Measurements from ENCODE around the gene TMX4.

TMX4 gene, protein sequence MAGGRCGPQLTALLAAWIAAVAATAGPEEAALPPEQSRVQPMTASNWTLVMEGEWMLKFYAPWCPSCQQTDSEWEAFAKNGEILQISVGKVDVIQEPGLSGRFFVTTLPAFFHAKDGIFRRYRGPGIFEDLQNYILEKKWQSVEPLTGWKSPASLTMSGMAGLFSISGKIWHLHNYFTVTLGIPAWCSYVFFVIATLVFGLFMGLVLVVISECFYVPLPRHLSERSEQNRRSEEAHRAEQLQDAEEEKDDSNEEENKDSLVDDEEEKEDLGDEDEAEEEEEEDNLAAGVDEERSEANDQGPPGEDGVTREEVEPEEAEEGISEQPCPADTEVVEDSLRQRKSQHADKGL

DNA sequence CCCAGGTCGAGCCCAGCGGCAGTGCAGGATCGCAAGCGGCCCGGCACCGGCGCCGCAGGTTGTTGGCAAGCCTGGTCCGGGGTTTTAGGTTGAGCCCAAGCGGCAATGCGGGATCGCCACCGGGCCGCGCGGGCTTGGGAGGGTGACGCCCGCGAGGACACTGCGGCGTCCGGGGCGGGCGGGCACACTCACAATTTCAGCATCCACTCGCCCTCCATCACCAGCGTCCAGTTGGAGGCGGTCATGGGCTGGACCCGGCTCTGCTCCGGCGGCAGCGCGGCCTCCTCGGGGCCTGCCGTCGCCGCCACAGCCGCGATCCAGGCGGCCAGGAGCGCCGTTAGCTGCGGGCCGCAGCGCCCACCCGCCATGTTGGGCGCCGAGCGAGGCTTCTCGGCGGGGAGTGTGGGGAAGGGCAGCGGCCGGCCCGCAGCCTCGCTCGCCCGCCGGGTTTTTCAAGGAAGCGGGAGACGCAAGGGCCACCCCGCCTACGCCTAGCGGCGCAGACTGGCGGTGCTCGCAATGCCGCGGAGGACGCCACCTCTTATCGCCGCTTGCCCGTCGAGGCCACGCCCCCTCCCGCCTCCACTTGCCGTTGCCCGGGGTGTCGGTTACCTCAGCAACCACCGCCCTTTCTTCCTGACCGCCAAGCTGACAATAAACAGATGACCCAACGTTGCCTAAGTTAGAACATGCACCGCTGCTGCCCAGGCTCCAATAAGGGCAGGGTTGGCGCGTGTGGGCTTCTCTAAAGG is at the start of gene TMX4:
TSS of gene TMX4 (minus strand) at position 516 of the 752 bp plus-strand sequence. CDS start at position 368, 148 bp downstream.
- peak within 1 kb of the TSS; percentile 76 for H3K4me3 ChIP-seq (ENCODE audit: low read depth, low read length)
- CTCF ChIA-PET, result interaction anchor here (1.0 to 7.4 kb wide), 5 partner anchors 11 to 702 kb away, joined by 3 to 49 read pairs (median 4); no protein-coding TSS in a partner anchor
- POLR2A ChIA-PET, result no interaction called here

DNA sequence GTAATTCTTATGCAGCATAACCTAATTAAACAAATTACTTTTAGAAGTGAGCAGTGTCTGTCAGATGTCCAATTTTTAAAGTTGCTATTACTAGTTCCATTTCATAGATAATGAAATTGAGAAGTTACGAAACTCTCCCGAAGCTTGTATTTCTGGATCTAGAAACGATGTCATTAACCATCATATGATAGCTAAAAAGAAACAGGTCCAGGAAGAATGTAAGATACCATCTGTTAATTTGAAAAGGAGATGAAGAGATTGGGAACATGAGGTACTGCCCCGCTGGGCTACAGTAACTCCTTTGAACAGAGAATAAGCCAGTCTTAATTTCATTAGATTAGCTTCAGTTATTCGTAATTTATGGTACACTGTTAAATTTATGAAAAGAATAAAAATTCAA is 47.5 kb upstream of the TMX4 start:
- no peak overlapping the region for H3K4me3 ChIP-seq (ENCODE audit: low read depth, low read length)
- no peak for DNase-seq (ENCODE audit: low read depth, low spot score)
- TF ChIP-seq, protein P1, sequence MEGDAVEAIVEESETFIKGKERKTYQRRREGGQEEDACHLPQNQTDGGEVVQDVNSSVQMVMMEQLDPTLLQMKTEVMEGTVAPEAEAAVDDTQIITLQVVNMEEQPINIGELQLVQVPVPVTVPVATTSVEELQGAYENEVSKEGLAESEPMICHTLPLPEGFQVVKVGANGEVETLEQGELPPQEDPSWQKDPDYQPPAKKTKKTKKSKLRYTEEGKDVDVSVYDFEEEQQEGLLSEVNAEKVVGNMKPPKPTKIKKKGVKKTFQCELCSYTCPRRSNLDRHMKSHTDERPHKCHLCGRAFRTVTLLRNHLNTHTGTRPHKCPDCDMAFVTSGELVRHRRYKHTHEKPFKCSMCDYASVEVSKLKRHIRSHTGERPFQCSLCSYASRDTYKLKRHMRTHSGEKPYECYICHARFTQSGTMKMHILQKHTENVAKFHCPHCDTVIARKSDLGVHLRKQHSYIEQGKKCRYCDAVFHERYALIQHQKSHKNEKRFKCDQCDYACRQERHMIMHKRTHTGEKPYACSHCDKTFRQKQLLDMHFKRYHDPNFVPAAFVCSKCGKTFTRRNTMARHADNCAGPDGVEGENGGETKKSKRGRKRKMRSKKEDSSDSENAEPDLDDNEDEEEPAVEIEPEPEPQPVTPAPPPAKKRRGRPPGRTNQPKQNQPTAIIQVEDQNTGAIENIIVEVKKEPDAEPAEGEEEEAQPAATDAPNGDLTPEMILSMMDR (IDR thresholded peaks at IDR 0.05; ENCODE audit: insufficient read depth, low read length, missing control alignments), result no peak
- CTCF ChIA-PET, result interaction anchor here (0.8 to 3.0 kb wide), 4 partner anchors 24 to 655 kb away, joined by 3 to 11 read pairs (median 4); no protein-coding TSS in a partner anchor
- POLR2A ChIA-PET, result interaction anchor here (0.5 kb wide), 1 partner anchor 1299 kb away, joined by 4 read pairs; no protein-coding TSS in a partner anchor

More for the DNA sequence above, at the start of gene TMX4:
- TF ChIP-seq, protein P1 (IDR thresholded peaks at IDR 0.05; ENCODE audit: insufficient read depth, low read length, missing control alignments), result peak; percentile 50
- DNase-seq (ENCODE audit: low read depth, low spot score), result peak; percentile 50

DNA sequence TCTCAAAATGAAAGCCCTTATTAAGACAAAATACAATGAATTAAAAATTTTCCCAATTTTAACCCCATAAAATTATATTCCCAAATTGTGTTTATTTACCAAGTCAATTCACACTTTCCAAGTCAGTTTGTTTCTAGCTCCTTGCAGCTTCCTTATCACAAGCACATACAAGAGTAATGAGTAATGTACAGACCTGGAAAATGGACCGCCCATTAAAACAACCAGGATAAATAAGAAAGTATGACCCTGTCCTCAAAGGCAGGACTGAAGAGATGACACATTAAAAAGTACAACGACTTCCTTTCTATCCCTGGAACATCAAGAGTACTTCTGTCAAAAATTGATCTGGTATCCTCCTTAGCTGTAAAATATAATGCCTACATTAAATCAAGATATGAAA is 47.1 kb upstream of the TMX4 start:
- no peak for DNase-seq (ENCODE audit: low read depth, low spot score)
- H3K4me3 ChIP-seq (ENCODE audit: low read depth, low read length), result no peak overlapping the region
- TF ChIP-seq, protein P1 (IDR thresholded peaks at IDR 0.05; ENCODE audit: insufficient read depth, low read length, missing control alignments), result no peak
- ChIA-PET POLR2A (interaction anchor here (0.5 kb wide), 1 partner anchor 1298 kb away, joined by 4 read pairs; no protein-coding TSS in a partner anchor), CTCF (interaction anchor here (0.8 to 3.0 kb wide), 4 partner anchors 23 to 655 kb away, joined by 3 to 11 read pairs (median 4); no protein-coding TSS in a partner anchor)

DNA sequence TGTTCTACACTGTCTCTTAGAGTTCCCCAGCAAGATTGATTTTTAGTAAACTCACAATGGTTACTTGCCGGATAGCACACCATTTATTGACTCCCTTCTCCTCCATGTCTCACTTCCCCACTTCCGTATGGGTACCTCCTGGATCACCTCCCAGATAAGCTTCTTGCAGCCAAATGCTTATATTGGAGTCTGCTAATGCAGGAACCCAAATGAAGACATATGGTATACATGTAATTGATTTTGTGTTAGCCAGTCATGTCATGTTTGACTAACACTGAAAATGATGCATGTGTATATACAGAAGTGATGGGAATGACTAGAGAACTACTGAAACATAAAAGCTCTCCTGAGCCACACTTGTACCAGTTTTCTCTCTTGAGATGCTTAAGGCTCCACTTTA is 46.1 kb upstream of the TMX4 start:
- POLR2A ChIA-PET, result no interaction called here
- TF ChIP-seq, protein P1 (IDR thresholded peaks at IDR 0.05; ENCODE audit: insufficient read depth, low read length, missing control alignments), result no peak
- no peak overlapping the region for H3K4me3 ChIP-seq (ENCODE audit: low read depth, low read length)
- CTCF ChIA-PET, result interaction anchor here (3.0 kb wide), 1 partner anchor 22 kb away, joined by 11 read pairs; no protein-coding TSS in a partner anchor
- DNase-seq (ENCODE audit: low read depth, low spot score), result no peak

DNA sequence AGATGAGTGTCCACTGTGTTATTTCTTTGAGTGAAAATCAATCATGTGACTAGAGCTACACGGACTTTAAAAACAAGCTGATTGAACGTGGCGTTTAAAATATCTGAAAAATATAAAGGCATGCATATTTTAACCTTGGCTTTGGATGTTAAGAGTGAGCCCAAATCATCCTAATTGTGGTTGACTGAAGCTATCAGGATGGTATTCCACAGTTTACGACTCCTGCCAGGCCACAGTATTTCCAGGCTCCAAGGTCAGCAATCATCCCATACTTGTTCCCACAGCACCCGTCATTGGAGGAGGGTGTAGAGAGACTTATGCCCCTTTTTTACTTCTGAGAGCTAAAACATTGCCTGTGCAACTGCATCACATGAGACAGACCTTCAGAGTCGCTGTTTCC is 43.2 kb upstream of the TMX4 start:
- TF ChIP-seq, protein P1 (IDR thresholded peaks at IDR 0.05; ENCODE audit: insufficient read depth, low read length, missing control alignments), result no peak
- H3K4me3 ChIP-seq (ENCODE audit: low read depth, low read length), result no peak overlapping the region
- ChIA-PET POLR2A (no interaction called here), CTCF (interaction anchor here (1.7 to 1.8 kb wide), 2 partner anchors 19 to 660 kb away, joined by 4 to 5 read pairs; no protein-coding TSS in a partner anchor)
- DNase-seq (ENCODE audit: low read depth, low spot score), result no peak

Measured in AG04449 (cell line).